OCI-LY7 (cell line): ENCODE results near the gene NME3.

Experiments used
- EZH2phosphoT487 ChIP-seq: fragments of 200-600 bp; sonication (generic); IDR thresholded peaks from 2 replicates; pipeline ENCODE4 v1.6.1; 2018; ENCODE audit warnings: low read depth, borderline replicate concordance, mild to moderate bottlenecking, mixed run types, antibody characterized with exemption, low read length, moderate library complexity, mixed read lengths
- TF ChIP-seq, protein P1 (sequence below): fragments of 200-600 bp; sonication (generic); conservative IDR thresholded peaks from 2 replicates; pipeline ENCODE4 v1.5.1; 2014; ENCODE audit warnings: mild to moderate bottlenecking, antibody characterized with exemption, low read length, moderate library complexity, mixed read lengths

DNA sequence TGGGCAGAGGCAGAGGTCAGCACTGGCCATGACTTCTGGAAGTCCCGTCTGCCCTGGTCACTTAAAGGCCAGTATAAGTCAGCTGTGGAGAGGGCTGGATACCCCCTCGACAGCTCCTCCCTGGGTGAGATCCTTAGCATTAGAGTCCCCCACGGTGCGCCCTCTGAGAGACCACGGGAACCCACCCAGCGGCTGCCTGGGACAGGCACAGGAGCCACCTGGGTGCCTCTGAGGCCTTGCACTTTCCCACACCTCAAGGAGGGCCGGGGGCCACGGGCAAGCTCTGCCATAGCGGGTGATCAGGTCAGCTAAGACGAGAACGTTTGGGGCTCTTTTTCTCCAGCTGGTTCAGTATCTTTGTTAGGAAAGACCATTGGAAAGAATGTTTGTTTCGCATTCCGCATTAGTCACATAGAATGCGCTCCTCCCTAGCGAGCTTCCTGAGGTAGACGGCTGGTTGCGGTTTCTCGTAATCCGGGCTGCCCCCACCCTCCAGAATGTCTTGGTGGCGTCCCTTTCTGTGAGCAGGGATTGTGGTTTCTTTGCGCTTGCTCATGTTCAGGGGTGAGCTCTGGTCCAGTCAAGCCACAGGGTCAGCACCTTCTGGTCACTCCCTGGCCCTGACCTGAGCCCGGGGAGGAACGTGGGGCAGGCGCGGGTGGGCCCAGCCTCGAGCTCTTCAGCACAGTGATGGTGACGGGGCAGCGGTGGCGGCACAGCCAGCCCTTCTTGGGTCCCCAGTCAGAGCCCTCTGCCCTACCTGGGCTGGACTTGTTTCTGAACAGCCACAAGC lies 25.2 kb downstream of the NME3 start:
- TF ChIP-seq, protein P1, sequence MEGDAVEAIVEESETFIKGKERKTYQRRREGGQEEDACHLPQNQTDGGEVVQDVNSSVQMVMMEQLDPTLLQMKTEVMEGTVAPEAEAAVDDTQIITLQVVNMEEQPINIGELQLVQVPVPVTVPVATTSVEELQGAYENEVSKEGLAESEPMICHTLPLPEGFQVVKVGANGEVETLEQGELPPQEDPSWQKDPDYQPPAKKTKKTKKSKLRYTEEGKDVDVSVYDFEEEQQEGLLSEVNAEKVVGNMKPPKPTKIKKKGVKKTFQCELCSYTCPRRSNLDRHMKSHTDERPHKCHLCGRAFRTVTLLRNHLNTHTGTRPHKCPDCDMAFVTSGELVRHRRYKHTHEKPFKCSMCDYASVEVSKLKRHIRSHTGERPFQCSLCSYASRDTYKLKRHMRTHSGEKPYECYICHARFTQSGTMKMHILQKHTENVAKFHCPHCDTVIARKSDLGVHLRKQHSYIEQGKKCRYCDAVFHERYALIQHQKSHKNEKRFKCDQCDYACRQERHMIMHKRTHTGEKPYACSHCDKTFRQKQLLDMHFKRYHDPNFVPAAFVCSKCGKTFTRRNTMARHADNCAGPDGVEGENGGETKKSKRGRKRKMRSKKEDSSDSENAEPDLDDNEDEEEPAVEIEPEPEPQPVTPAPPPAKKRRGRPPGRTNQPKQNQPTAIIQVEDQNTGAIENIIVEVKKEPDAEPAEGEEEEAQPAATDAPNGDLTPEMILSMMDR: no peak
- TF ChIP-seq EZH2phosphoT487: no peak
